K562 (cell line): ENCODE results near the gene IRS2. TPM values are rescaled to one million over a fixed set of nuclear protein-coding genes. Genes with fewer than 3 reads are reported as not detected.

ENCODE experiments used
- AFF4 ChIP-seq: sonication (generic); formaldehyde crosslinking; IDR thresholded peaks from 2 replicates; pipeline ENCODE4 v1.8.0; 2023; ENCODE audit warnings: mild to moderate bottlenecking, missing genetic modification reagents
- CREB1 ChIP-seq, 2 experiments: sonication (generic) in 1 of 2; formaldehyde crosslinking in 1 of 2; IDR thresholded peaks; 2 replicates each; pipeline versions ENCODE4 v1.6.1 to v1.8.0; 2012 to 2022; ENCODE audit warnings: inconsistent platforms in 1 of 2, mild to moderate bottlenecking in 1 of 2, missing genetic modification reagents in 1 of 2, moderate library complexity in 1 of 2
- ETS1 ChIP-seq: conservative IDR thresholded peaks from 2 replicates; pipeline ENCODE4 v1.6.1; 2011; ENCODE audit warnings: low read depth, mild to moderate bottlenecking, low read length; ENCODE audit not compliant: control insufficient read depth
- ETS2 ChIP-seq: IDR thresholded peaks from 2 replicates; pipeline ENCODE4 v1.6.1; 2016; ENCODE audit warnings: borderline replicate concordance, missing genetic modification characterization, mild to moderate bottlenecking, moderate library complexity, missing compliant biosample characterization; ENCODE audit not compliant: poor library complexity, severe bottlenecking
- MITF ChIP-seq: IDR thresholded peaks from 2 replicates; pipeline ENCODE4 v1.6.1; 2014; ENCODE audit warnings: antibody characterized with exemption
- NFYB ChIP-seq: IDR thresholded peaks from 2 replicates; pipeline ENCODE4 v1.6.1; 2011; ENCODE audit warnings: mild to moderate bottlenecking, moderate library complexity; ENCODE audit not compliant: insufficient read length; ENCODE audit errors: extremely low read depth
- NKRF ChIP-seq: fragments of 450-650 bp; IDR thresholded peaks from 2 replicates; pipeline ENCODE4 v1.6.1; 2016; ENCODE audit warnings: borderline replicate concordance
- NR2C1 ChIP-seq, 2 experiments: fragments of 450-650 bp; IDR thresholded peaks; 2 replicates each; pipeline ENCODE4 v1.6.1; 2017; ENCODE audit warnings: mild to moderate bottlenecking in 2 of 2, antibody characterized with exemption in 1 of 2, inconsistent platforms in 1 of 2, missing compliant biosample characterization in 1 of 2, missing genetic modification characterization in 1 of 2
- SMAD2 ChIP-seq: fragments of 150-350 bp; IDR thresholded peaks from 2 replicates; pipeline ENCODE4 v1.6.1; 2014; ENCODE audit warnings: low read depth, mild to moderate bottlenecking, low read length
- ZNF133 ChIP-seq: fragments of 250-450 bp; sonication (Bioruptor Pico); IDR thresholded peaks from 2 replicates; pipeline ENCODE4 v1.4.0; 2020; ENCODE audit warnings: mild to moderate bottlenecking
- ZNF274 ChIP-seq: IDR thresholded peaks from 2 replicates; pipeline ENCODE4 v1.6.1; 2011; ENCODE audit warnings: low read depth, mild to moderate bottlenecking, low read length, moderate library complexity, borderline replicate concordance
- ZNF79 ChIP-seq: fragments of 250-450 bp; sonication (Bioruptor Pico); IDR thresholded peaks from 2 replicates; pipeline ENCODE4 v1.4.0; 2020; ENCODE audit warnings: low read depth, mild to moderate bottlenecking, moderate library complexity
- polyA plus RNA-seq, 8 experiments: library from polyadenylated mRNA; depleted of rRNA in 4 of 8; stranded (reverse) in 5 of 8; unstranded in 3 of 8; fragments of >200 nt; fragmentation: Nextera tagmentation in 2 of 8; fragmentation: Illumina TruSeq in 1 of 8; extraction: Ambion mirVana in 2 of 8; extraction: Trizol in 1 of 8; gene quantifications; 2 replicates each; pipeline versions ENCODE4 v1.2.1 to v1.2.3, GENCODE V29; 2011 to 2014; ENCODE audit warnings: inconsistent platforms in 1 of 8, missing spikeins in 1 of 8
- total RNA-seq, 7 experiments: library from RNA; depleted of rRNA in 6 of 7; stranded (reverse); fragments of >200 nt in 6 of 7; fragmentation: Illumina TruSeq in 2 of 7; extraction: Trizol in 2 of 7; gene quantifications; 2 replicates each; pipeline versions ENCODE4 v1.2.1 to v1.2.3, GENCODE V29; 2011 to 2021; ENCODE audit warnings: low replicate concordance in 1 of 7
- TF ChIP-seq, protein P1 (sequence below): fragments of 250-450 bp; sonication (Bioruptor Pico); IDR thresholded peaks from 2 replicates; pipeline ENCODE4 v1.9.0; 2021; ENCODE audit warnings: mild to moderate bottlenecking

IRS2 gene
- total and polyA plus RNA-seq, 9 of the 15 experiments (the other 6 are each of a cell fraction or from before 2014, with no cell fraction given): 0.36 to 4.6 (median 0.63) TPM

- TF ChIP-seq AFF4 (CRISPR knock-in tag): peak; percentile 74; the same call in 1 of the 2 replicates
- TF ChIP-seq MITF: no peak
- no peak for TF ChIP-seq CREB1 (IDR thresholded peaks at IDR 0.05)
- TF ChIP-seq CREB1 (CRISPR knock-in tag; IDR thresholded peaks at IDR 0.05): 0 out of 2 replicates have a peak, but pooled peaks have one; percentile 42
- TF ChIP-seq ZNF274: no peak
- no peak for TF ChIP-seq ZNF79 (CRISPR knock-in tag)
- TF ChIP-seq NFYB: no peak
- no peak for TF ChIP-seq ZNF133 (CRISPR knock-in tag)
- TF ChIP-seq NR2C1 (IDR thresholded peaks at IDR 0.05): no peak
- peak; percentile 39; the same call in 1 of the 2 replicates for TF ChIP-seq NR2C1 (tag; IDR thresholded peaks at IDR 0.05)
- TF ChIP-seq ETS1: no peak
- TF ChIP-seq ETS2: no peak
- TF ChIP-seq NKRF: no peak
- no peak for TF ChIP-seq SMAD2
- TF ChIP-seq, protein P1, sequence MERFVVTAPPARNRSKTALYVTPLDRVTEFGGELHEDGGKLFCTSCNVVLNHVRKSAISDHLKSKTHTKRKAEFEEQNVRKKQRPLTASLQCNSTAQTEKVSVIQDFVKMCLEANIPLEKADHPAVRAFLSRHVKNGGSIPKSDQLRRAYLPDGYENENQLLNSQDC (CRISPR knock-in tag): no peak
Observed at GRCh38 chr13:109707044-109707741, 79.2 kb downstream of the IRS2 start (continued).
